Measurements from ENCODE around the gene GRK5. TPM values are rescaled to one million over a fixed set of nuclear protein-coding genes. Genes with fewer than 3 reads are reported as not detected.

The GRK5 gene
- total RNA-seq, 1 donor from 2014 or later, result 4.3 TPM

GRCh38 chr10:119455609-119456434 is 248.5 kb downstream of the GRK5 start:
- Mint-ChIP-seq H3K4me3 (no peak overlapping the region), H3K4me1 (no peaks in the 10 kb centered on the region), H3K27ac (peak overlapping the region; percentile 33), H3K36me3 (peaks cover 5% of the 10 kb centered on the region), H3K9me3 (no peaks in the 10 kb centered on the region), H3K27me3 (ENCODE audit: insufficient read depth, low read depth) (peaks cover 5% of the 10 kb centered on the region)
- Histone ChIP-seq H3K79me2 (ENCODE audit: low read depth) (no peaks in the 10 kb centered on the region), H4K20me1 (ENCODE audit: low read depth) (no peaks in the 10 kb centered on the region), H3K4me2 (no peak overlapping the region), H3K4me3 (no peak overlapping the region), H3K4me1 (no peaks in the 10 kb centered on the region), H3F3A (ENCODE audit: low read depth) (no peaks in the 10 kb centered on the region), H3K27me3 (no peaks in the 10 kb centered on the region), H3K36me3 (no peaks in the 10 kb centered on the region), H3K9ac (no peak overlapping the region), H3K9me3 (ENCODE audit: low read depth) (no peaks in the 10 kb centered on the region), H3K27ac (no peak overlapping the region), H2AFZ (replicated peaks) (no peak overlapping the region)
- DNase-seq (ENCODE audit: low spot score), result no peak
- TF ChIP-seq EZH2phosphoT487 (IDR thresholded peaks at IDR 0.05) (no peak), EZH2 (IDR thresholded peaks at IDR 0.05) (no peak)
- TF ChIP-seq, protein P1, sequence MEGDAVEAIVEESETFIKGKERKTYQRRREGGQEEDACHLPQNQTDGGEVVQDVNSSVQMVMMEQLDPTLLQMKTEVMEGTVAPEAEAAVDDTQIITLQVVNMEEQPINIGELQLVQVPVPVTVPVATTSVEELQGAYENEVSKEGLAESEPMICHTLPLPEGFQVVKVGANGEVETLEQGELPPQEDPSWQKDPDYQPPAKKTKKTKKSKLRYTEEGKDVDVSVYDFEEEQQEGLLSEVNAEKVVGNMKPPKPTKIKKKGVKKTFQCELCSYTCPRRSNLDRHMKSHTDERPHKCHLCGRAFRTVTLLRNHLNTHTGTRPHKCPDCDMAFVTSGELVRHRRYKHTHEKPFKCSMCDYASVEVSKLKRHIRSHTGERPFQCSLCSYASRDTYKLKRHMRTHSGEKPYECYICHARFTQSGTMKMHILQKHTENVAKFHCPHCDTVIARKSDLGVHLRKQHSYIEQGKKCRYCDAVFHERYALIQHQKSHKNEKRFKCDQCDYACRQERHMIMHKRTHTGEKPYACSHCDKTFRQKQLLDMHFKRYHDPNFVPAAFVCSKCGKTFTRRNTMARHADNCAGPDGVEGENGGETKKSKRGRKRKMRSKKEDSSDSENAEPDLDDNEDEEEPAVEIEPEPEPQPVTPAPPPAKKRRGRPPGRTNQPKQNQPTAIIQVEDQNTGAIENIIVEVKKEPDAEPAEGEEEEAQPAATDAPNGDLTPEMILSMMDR (IDR thresholded peaks at IDR 0.05), result no peak

DNA sequence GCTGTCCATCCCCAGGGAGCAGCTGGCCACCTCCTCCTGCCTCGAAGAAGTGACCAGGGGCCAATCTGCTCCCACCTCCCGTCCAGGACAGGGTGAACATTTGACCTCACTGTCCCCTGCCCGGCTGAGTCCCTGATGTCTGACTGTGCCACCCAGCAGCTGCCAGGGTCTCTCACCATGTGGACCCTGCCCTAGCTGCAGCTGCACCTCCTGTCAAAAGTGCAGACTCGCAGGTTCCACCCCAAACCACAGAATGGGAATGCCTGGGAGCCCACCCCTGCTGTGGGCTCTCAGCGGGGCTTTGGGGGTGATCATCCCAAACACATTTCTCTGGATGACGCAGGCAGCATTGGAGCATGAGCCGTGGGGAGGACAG is 249.1 kb downstream of the GRK5 start:
- H3K36me3 Mint-ChIP-seq, result peaks cover 5% of the 10 kb centered on the region
- Histone ChIP-seq H3K27ac (no peak overlapping the region), H3K4me2 (no peak overlapping the region), H2AFZ (replicated peaks) (no peak overlapping the region), H3K9me3 (ENCODE audit: low read depth) (no peaks in the 10 kb centered on the region), H3K9ac (no peak overlapping the region), H4K20me1 (ENCODE audit: low read depth) (no peaks in the 10 kb centered on the region), H3K79me2 (ENCODE audit: low read depth) (no peaks in the 10 kb centered on the region), H3K36me3 (no peaks in the 10 kb centered on the region), H3K4me1 (no peaks in the 10 kb centered on the region), H3K27me3 (no peaks in the 10 kb centered on the region), H3K4me3 (no peak overlapping the region), H3F3A (ENCODE audit: low read depth) (no peaks in the 10 kb centered on the region)
- H3K27ac Mint-ChIP-seq, result no peak overlapping the region
- H3K4me1 Mint-ChIP-seq, result no peaks in the 10 kb centered on the region
- H3K4me3 Mint-ChIP-seq, result no peak overlapping the region
- TF ChIP-seq, protein P1 (IDR thresholded peaks at IDR 0.05), result no peak
- TF ChIP-seq EZH2phosphoT487 (IDR thresholded peaks at IDR 0.05) (no peak), EZH2 (IDR thresholded peaks at IDR 0.05) (no peak)
- peaks cover 5% of the 10 kb centered on the region for H3K27me3 Mint-ChIP-seq (ENCODE audit: insufficient read depth, low read depth)
- no peak for DNase-seq (ENCODE audit: low spot score)
- no peaks in the 10 kb centered on the region for H3K9me3 Mint-ChIP-seq

GRCh38 chr10:119457966-119458766 is 250.8 kb downstream of the GRK5 start:
- Histone ChIP-seq H3K27ac (no peak overlapping the region), H3K4me3 (no peak overlapping the region), H3K4me2 (no peak overlapping the region), H3K36me3 (no peaks in the 10 kb centered on the region), H2AFZ (replicated peaks) (no peak overlapping the region), H4K20me1 (ENCODE audit: low read depth) (no peaks in the 10 kb centered on the region), H3K27me3 (no peaks in the 10 kb centered on the region), H3K79me2 (ENCODE audit: low read depth) (no peaks in the 10 kb centered on the region), H3K9me3 (ENCODE audit: low read depth) (no peaks in the 10 kb centered on the region), H3K9ac (no peak overlapping the region), H3K4me1 (no peaks in the 10 kb centered on the region), H3F3A (ENCODE audit: low read depth) (no peaks in the 10 kb centered on the region)
- Mint-ChIP-seq H3K9me3 (peaks cover 6% of the 10 kb centered on the region), H3K27ac (no peak overlapping the region), H3K27me3 (ENCODE audit: insufficient read depth, low read depth) (peaks cover 3% of the 10 kb centered on the region), H3K36me3 (peaks cover 5% of the 10 kb centered on the region), H3K4me3 (no peak overlapping the region), H3K4me1 (no peaks in the 10 kb centered on the region)
- no peak for DNase-seq (ENCODE audit: low spot score)
- TF ChIP-seq EZH2 (IDR thresholded peaks at IDR 0.05) (no peak), EZH2phosphoT487 (IDR thresholded peaks at IDR 0.05) (no peak)
- TF ChIP-seq, protein P1 (IDR thresholded peaks at IDR 0.05), result peak; percentile 7
